ENCODE data around the gene CA10. TPM values are rescaled to one million over a fixed set of nuclear protein-coding genes. Genes with fewer than 3 reads are reported as not detected.

The CA10 gene
- polyA plus RNA-seq, 4 donors: 0.19 to 0.31 TPM; not detected in 2

DNA sequence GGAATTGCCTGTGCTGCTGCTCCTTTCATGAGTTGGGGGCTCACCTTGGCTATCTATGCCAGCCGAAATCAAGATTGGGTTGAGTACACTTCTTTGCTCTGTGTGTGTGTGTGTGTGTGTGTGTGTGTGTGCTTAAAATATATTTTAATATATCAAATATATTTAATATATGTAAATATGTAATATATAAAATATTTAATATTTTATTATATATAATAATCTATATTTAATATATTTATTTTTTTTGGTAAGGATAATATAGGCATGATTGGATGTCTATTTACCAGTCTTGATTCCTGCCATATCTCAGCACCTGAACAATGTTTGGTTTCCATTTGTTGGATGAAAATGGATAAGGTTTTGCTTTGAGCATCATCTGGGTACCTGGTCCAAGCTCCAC, 399.3 kb downstream of the CA10 start:
- H3K9me3 ChIP-seq (ENCODE audit: control insufficient read depth in 2 of 2, insufficient read depth in 1 of 2, low read depth in 1 of 2, low read length in 1 of 2): no peaks in the 10 kb centered on the region
- no peaks in the 10 kb centered on the region for H3K4me1 ChIP-seq (ENCODE audit: control insufficient read depth in 3 of 3, insufficient read depth in 2 of 3, low read depth in 1 of 3, low read length in 2 of 3)
- no peak for FAIRE-seq
- DNase-seq: no peak
- no peaks in the 10 kb centered on the region for H3K36me3 ChIP-seq (ENCODE audit: control insufficient read depth in 3 of 3, insufficient read depth in 2 of 3, low read depth in 1 of 3, low read length in 3 of 3)
- H3K4me3 ChIP-seq (ENCODE audit: low read depth in 1 of 3, low read length in 3 of 3): no peak overlapping the region
- H3K27ac ChIP-seq (ENCODE audit: low read depth in 1 of 3, low read length in 2 of 3): no peak overlapping the region
- 83 to 92% (median 89%) methylated on average over 1 of the region's 1 CpG for WGBS, 3 donors
- H3K27me3 ChIP-seq (ENCODE audit: control insufficient read depth in 3 of 3, insufficient read depth in 3 of 3, low read length in 3 of 3): no peaks in the 10 kb centered on the region

DNA sequence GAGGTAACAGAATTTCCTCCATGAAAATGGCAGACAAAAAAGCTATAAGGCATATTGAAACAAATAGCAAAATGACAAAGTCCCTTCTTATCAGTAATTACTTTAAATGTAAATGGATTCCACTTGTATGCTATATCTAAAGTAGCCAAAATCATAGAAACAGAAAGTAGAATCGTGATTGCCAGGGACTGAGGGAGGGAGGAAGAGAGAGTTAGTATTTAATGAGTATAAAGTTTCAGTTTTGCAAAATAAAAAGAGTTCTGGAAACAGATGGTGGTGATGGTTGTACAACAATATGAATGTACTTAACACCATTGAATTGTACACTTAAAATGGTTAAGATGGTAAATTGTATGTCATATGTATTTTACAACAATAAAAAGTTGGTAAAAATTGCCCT, 407.4 kb downstream of the CA10 start:
- Histone ChIP-seq H3K4me3 (ENCODE audit: low read depth in 1 of 3, low read length in 3 of 3) (no peak overlapping the region), H3K4me1 (ENCODE audit: control insufficient read depth in 3 of 3, insufficient read depth in 2 of 3, low read depth in 1 of 3, low read length in 2 of 3) (no peaks in the 10 kb centered on the region), H3K36me3 (ENCODE audit: control insufficient read depth in 3 of 3, insufficient read depth in 2 of 3, low read depth in 1 of 3, low read length in 3 of 3) (no peaks in the 10 kb centered on the region), H3K9me3 (ENCODE audit: control insufficient read depth in 2 of 2, insufficient read depth in 1 of 2, low read depth in 1 of 2, low read length in 1 of 2) (no peaks in the 10 kb centered on the region), H3K27me3 (ENCODE audit: control insufficient read depth in 3 of 3, insufficient read depth in 3 of 3, low read length in 3 of 3) (no peaks in the 10 kb centered on the region), H3K27ac (ENCODE audit: low read depth in 1 of 3, low read length in 2 of 3) (no peak overlapping the region)
- FAIRE-seq (no peak), DNase-seq (no peak)
- WGBS, 3 donors: 4 to 39% (median 6%) methylated on average over 1 of the region's 1 CpG

DNA sequence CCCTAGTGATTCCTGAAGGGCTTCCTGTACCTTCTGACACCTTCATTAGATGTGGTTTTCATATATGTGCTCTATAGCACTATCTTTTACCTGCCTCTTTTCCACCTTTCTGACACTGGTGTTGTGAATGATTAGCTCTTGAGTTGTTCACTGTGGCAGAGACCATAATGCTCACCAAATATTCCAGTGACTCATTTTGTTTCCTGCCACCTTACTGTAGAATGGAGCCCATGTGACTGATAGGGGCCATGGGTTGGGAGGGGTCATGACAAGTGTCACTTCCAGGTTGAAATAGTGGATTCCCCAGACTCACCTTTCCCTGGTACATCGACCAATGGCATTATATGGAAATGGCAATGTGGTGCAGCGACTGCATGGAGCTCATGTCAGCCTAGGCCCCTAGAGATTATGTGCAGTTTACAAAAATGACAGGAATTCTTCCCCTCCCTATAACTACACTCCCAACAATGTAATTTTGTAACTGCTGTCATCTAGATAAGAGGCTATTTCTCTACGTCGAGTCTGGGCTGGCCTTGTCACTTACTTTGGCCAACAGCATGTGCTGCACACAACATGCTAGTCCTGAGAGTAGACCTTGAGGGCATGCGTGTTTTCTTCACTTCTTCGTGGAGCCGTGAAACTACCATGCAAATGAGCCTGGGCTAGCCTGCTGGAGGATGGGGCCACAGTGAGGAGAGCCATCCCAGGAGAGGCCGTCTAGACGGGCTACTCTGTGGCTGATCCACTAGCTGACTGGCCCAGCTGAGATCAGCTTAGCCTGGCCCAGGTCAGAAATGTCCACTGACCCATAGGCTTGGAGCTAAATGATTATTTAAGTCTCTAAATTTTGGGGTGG, 409.5 kb downstream of the CA10 start:
- FAIRE-seq (no peak), DNase-seq (no peak)
- Histone ChIP-seq H3K9me3 (ENCODE audit: control insufficient read depth in 2 of 2, insufficient read depth in 1 of 2, low read depth in 1 of 2, low read length in 1 of 2) (no peaks in the 10 kb centered on the region), H3K27ac (ENCODE audit: low read depth in 1 of 3, low read length in 2 of 3) (no peak overlapping the region), H3K4me1 (ENCODE audit: control insufficient read depth in 3 of 3, insufficient read depth in 2 of 3, low read depth in 1 of 3, low read length in 2 of 3) (no peaks in the 10 kb centered on the region), H3K4me3 (ENCODE audit: low read depth in 1 of 3, low read length in 3 of 3) (no peak overlapping the region), H3K27me3 (ENCODE audit: control insufficient read depth in 3 of 3, insufficient read depth in 3 of 3, low read length in 3 of 3) (no peaks in the 10 kb centered on the region), H3K36me3 (ENCODE audit: control insufficient read depth in 3 of 3, insufficient read depth in 2 of 3, low read depth in 1 of 3, low read length in 3 of 3) (no peaks in the 10 kb centered on the region)
- 81 to 89% (median 83%) methylated on average over 9 of the region's 9 CpGs for WGBS, 3 donors

DNA sequence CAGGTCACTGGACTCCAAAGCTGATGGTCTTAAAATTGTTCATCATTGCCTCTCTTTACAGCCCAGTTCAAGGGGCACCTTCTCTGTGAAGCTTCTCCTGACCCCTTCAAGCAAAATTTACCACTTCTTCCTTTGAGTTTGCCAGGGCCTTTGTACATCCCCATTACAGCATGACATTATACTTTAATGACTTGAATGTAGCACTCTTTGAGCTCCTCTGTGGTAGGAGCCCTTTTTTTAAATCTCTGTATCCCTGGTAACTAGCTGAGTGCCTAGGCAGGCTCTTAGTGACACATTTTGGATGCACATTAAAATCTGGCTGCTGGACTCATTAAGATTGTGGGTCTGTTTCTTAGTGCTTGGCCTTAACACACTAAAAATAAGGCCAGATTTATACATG, 412.1 kb downstream of the CA10 start:
- no peak overlapping the region for H3K27ac ChIP-seq (ENCODE audit: low read depth in 1 of 3, low read length in 2 of 3)
- FAIRE-seq (no peak), DNase-seq (no peak)

DNA sequence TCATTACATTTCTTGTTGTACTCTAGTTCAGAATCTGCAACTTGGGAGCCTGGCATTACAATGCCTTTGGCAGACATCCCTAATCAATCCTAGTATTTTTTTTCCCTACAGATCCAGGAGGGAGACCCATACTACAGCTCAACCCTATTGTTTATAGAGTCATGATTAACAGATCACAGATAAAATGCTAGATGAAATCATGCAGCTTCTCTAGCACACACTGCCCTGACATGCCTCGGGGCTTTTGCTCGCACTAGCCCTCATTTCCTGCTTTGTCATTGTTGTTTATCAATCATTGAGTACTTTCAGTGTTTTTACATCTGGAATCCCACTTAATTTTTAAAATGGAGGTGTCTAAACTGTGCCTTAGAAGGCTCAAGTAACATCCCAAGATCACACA, 412.5 kb downstream of the CA10 start:
- no peak overlapping the region for H3K27ac ChIP-seq (ENCODE audit: low read depth in 1 of 3, low read length in 2 of 3)
- no peaks in the 10 kb centered on the region for H3K36me3 ChIP-seq (ENCODE audit: control insufficient read depth in 3 of 3, insufficient read depth in 2 of 3, low read depth in 1 of 3, low read length in 3 of 3)
- no peaks in the 10 kb centered on the region for H3K9me3 ChIP-seq (ENCODE audit: control insufficient read depth in 2 of 2, insufficient read depth in 1 of 2, low read depth in 1 of 2, low read length in 1 of 2)
- FAIRE-seq (no peak), DNase-seq (no peak)
- no peak overlapping the region for H3K4me3 ChIP-seq (ENCODE audit: low read depth in 1 of 3, low read length in 3 of 3)
- no peaks in the 10 kb centered on the region for H3K27me3 ChIP-seq (ENCODE audit: control insufficient read depth in 3 of 3, insufficient read depth in 3 of 3, low read length in 3 of 3)
- 47 to 58% (median 51%) methylated on average over 2 of the region's 2 CpGs for WGBS, 3 donors
- H3K4me1 ChIP-seq (ENCODE audit: control insufficient read depth in 3 of 3, insufficient read depth in 2 of 3, low read depth in 1 of 3, low read length in 2 of 3): no peaks in the 10 kb centered on the region

More for the DNA sequence above, 412.1 kb downstream of the CA10 start:
- Histone ChIP-seq H3K4me3 (ENCODE audit: low read depth in 1 of 3, low read length in 3 of 3) (no peak overlapping the region), H3K9me3 (ENCODE audit: control insufficient read depth in 2 of 2, insufficient read depth in 1 of 2, low read depth in 1 of 2, low read length in 1 of 2) (no peaks in the 10 kb centered on the region), H3K4me1 (ENCODE audit: control insufficient read depth in 3 of 3, insufficient read depth in 2 of 3, low read depth in 1 of 3, low read length in 2 of 3) (no peaks in the 10 kb centered on the region), H3K36me3 (ENCODE audit: control insufficient read depth in 3 of 3, insufficient read depth in 2 of 3, low read depth in 1 of 3, low read length in 3 of 3) (no peaks in the 10 kb centered on the region), H3K27me3 (ENCODE audit: control insufficient read depth in 3 of 3, insufficient read depth in 3 of 3, low read length in 3 of 3) (no peaks in the 10 kb centered on the region)

DNA sequence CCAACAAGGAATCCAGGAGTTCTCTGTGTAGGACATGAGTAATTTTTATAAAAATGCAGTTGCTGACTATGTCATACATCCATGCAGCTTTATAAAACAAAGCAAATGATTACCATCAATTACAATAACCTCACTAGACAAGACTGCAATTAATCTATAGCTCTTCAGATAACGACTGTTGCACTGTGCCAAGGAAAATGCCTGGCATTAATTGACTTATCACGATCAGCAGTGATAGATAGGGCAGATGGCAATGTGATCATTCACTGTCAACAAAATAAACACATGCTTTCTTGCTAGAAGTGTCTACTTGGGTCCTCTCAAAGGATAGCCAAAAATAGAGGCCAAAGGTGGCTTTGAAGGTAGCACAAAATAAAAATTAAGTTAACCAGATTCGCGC, 415.0 kb downstream of the CA10 start:
- DNase-seq: no peak
- FAIRE-seq: no peak
- Histone ChIP-seq H3K4me1 (ENCODE audit: control insufficient read depth in 3 of 3, insufficient read depth in 2 of 3, low read depth in 1 of 3, low read length in 2 of 3) (peaks cover 0 to 12% (median 0%) of the 10 kb centered on the region in 3 donors), H3K9me3 (ENCODE audit: control insufficient read depth in 2 of 2, insufficient read depth in 1 of 2, low read depth in 1 of 2, low read length in 1 of 2) (no peaks in the 10 kb centered on the region), H3K27me3 (ENCODE audit: control insufficient read depth in 3 of 3, insufficient read depth in 3 of 3, low read length in 3 of 3) (no peaks in the 10 kb centered on the region), H3K4me3 (ENCODE audit: low read depth in 1 of 3, low read length in 3 of 3) (no peak overlapping the region), H3K36me3 (ENCODE audit: control insufficient read depth in 3 of 3, insufficient read depth in 2 of 3, low read depth in 1 of 3, low read length in 3 of 3) (no peaks in the 10 kb centered on the region), H3K27ac (ENCODE audit: low read depth in 1 of 3, low read length in 2 of 3) (no peak overlapping the region)
- WGBS, 3 donors: 55 to 74% (median 66%) methylated on average over 4 of the region's 4 CpGs

DNA sequence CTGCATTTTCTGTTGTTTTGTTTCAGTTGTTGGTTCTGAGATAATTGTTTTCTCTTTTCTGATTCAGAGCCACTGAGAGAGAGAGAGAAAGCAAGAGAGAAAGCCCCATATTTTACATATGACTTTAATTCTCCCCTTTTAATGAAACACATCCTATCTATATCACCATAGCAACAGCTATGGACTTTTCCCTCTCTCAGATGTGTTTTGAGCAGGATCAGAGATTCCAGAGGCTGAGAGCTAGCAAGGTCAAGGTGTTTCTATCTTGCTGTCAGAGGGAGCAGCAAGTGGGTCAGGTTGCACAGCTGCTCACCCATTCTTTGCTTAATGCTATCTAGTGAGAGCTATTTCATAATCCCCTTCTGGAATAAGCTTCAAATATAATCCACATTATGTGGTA, 415.9 kb downstream of the CA10 start:
- Histone ChIP-seq H3K4me1 (ENCODE audit: control insufficient read depth in 3 of 3, insufficient read depth in 2 of 3, low read depth in 1 of 3, low read length in 2 of 3) (peaks cover 0 to 14% (median 0%) of the 10 kb centered on the region in 3 donors), H3K9me3 (ENCODE audit: control insufficient read depth in 2 of 2, insufficient read depth in 1 of 2, low read depth in 1 of 2, low read length in 1 of 2) (no peaks in the 10 kb centered on the region), H3K36me3 (ENCODE audit: control insufficient read depth in 3 of 3, insufficient read depth in 2 of 3, low read depth in 1 of 3, low read length in 3 of 3) (no peaks in the 10 kb centered on the region), H3K4me3 (ENCODE audit: low read depth in 1 of 3, low read length in 3 of 3) (no peak overlapping the region), H3K27ac (ENCODE audit: low read depth in 1 of 3, low read length in 2 of 3) (no peak overlapping the region), H3K27me3 (ENCODE audit: control insufficient read depth in 3 of 3, insufficient read depth in 3 of 3, low read length in 3 of 3) (no peaks in the 10 kb centered on the region)
- DNase-seq (no peak), FAIRE-seq (no peak)

DNA sequence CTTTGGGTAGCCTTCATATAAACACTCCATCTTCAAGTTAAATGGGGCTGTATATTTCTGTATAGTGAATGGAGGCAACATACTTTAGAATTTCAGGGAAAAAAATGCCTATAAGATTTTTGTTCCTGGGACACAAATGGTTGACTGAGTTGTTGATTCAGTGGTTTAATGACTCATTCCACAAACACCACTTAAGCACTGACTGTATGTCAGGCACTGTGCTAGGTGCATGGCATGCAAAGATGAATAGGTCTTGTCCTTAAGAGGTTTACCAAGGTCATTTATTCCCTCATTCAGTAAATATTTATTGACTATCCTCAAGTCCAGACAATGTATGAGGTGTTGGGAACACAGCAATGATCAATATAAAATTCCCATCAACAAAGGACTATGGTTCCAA, 417.1 kb downstream of the CA10 start:
- peaks cover 0 to 14% (median 0%) of the 10 kb centered on the region in 3 donors for H3K4me1 ChIP-seq (ENCODE audit: control insufficient read depth in 3 of 3, insufficient read depth in 2 of 3, low read depth in 1 of 3, low read length in 2 of 3)
- H3K36me3 ChIP-seq (ENCODE audit: control insufficient read depth in 3 of 3, insufficient read depth in 2 of 3, low read depth in 1 of 3, low read length in 3 of 3): no peaks in the 10 kb centered on the region
- H3K4me3 ChIP-seq (ENCODE audit: low read depth in 1 of 3, low read length in 3 of 3): no peak overlapping the region
- DNase-seq (no peak), FAIRE-seq (no peak)
- H3K27me3 ChIP-seq (ENCODE audit: control insufficient read depth in 3 of 3, insufficient read depth in 3 of 3, low read length in 3 of 3): no peaks in the 10 kb centered on the region
- H3K9me3 ChIP-seq (ENCODE audit: control insufficient read depth in 2 of 2, insufficient read depth in 1 of 2, low read depth in 1 of 2, low read length in 1 of 2): no peaks in the 10 kb centered on the region
- H3K27ac ChIP-seq (ENCODE audit: low read depth in 1 of 3, low read length in 2 of 3): no peak overlapping the region

DNA sequence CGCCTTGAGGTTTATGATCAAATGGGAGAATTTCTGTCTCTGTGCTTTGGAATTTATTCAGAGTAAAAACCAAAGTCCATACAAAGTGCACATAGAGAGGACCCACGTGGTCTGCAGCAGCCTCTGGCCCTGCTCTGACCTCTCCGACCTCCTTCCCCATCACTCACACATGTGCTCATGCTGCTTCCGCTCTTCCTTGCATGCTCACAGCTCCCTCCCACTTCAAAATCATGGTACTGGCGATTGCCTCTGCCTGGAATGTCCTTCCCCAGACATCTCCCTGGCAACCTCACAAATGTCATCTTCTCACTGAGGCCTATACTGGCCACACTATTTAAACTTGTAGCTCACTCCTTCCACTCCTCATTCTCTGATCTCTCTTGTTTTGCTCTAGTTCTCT, 418.0 kb downstream of the CA10 start:
- no peaks in the 10 kb centered on the region for H3K36me3 ChIP-seq (ENCODE audit: control insufficient read depth in 3 of 3, insufficient read depth in 2 of 3, low read depth in 1 of 3, low read length in 3 of 3)
- H3K4me1 ChIP-seq (ENCODE audit: control insufficient read depth in 3 of 3, insufficient read depth in 2 of 3, low read depth in 1 of 3, low read length in 2 of 3): peaks cover 0 to 14% (median 0%) of the 10 kb centered on the region in 3 donors
- 61 to 78% (median 76%) methylated on average over 5 of the region's 5 CpGs for WGBS, 3 donors
- FAIRE-seq: no peak
- H3K4me3 ChIP-seq (ENCODE audit: low read depth in 1 of 3, low read length in 3 of 3): no peak overlapping the region
- no peaks in the 10 kb centered on the region for H3K27me3 ChIP-seq (ENCODE audit: control insufficient read depth in 3 of 3, insufficient read depth in 3 of 3, low read length in 3 of 3)
- H3K9me3 ChIP-seq (ENCODE audit: control insufficient read depth in 2 of 2, insufficient read depth in 1 of 2, low read depth in 1 of 2, low read length in 1 of 2): no peaks in the 10 kb centered on the region
- H3K27ac ChIP-seq (ENCODE audit: low read depth in 1 of 3, low read length in 2 of 3): no peak overlapping the region
- DNase-seq: no peak
